ENCODE results near the gene M1AP. TPM values are rescaled to one million over a fixed set of nuclear protein-coding genes. Genes with fewer than 3 reads are reported as not detected.

M1AP gene
- total RNA-seq, 1 experiment from 2014 or later: 7.6 TPM

DNA sequence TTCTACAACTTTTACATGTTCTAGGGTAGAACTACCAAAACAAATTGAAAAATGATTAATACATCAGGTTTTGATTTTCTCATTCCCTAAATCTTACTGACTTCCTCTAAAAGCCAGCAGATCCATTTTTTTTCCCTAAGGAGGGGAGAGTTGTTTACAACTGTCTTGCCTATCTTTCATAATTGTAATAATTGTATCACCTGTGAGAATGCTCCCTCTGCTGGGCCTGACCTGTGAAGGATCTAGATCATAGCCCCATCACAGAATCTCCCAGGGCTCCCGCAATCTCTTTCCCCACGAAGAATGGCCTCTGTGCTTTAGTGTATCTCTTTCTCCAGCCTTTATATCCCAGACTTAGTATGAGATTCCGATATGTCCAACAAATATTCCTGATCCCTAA, 103.5 kb downstream of the M1AP start:
- H3K4me3 Mint-ChIP-seq: no peak overlapping the region
- H3K79me2 ChIP-seq (ENCODE audit: insufficient read depth, low read length): 0 out of 2 replicates have a peak, but pooled peaks cover 2% of the 10 kb centered on the region
- TF ChIP-seq, protein P1, sequence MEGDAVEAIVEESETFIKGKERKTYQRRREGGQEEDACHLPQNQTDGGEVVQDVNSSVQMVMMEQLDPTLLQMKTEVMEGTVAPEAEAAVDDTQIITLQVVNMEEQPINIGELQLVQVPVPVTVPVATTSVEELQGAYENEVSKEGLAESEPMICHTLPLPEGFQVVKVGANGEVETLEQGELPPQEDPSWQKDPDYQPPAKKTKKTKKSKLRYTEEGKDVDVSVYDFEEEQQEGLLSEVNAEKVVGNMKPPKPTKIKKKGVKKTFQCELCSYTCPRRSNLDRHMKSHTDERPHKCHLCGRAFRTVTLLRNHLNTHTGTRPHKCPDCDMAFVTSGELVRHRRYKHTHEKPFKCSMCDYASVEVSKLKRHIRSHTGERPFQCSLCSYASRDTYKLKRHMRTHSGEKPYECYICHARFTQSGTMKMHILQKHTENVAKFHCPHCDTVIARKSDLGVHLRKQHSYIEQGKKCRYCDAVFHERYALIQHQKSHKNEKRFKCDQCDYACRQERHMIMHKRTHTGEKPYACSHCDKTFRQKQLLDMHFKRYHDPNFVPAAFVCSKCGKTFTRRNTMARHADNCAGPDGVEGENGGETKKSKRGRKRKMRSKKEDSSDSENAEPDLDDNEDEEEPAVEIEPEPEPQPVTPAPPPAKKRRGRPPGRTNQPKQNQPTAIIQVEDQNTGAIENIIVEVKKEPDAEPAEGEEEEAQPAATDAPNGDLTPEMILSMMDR (conservative IDR thresholded peaks at IDR 0.05): no peak; the same call in 2 of the 3 replicates
- no peak overlapping the region for H3K27ac ChIP-seq (ENCODE audit: insufficient read length, low read depth, low read length)
- H3K36me3 Mint-ChIP-seq (ENCODE audit: insufficient read depth in 1 of 3, low read depth in 3 of 3): peaks cover 0 to 3% (median 2%) of the 10 kb centered on the region in 3 experiments; a peak in 3 of 7 replicates
- H3K9me3 ChIP-seq (ENCODE audit: control insufficient read depth, low read depth, low read length): no peaks in the 10 kb centered on the region
- no peaks in the 10 kb centered on the region for H4K20me1 ChIP-seq (ENCODE audit: control insufficient read depth, insufficient read depth, insufficient read length)
- H3K4me1 ChIP-seq (ENCODE audit: insufficient read depth, low read length): no peaks in the 10 kb centered on the region
- no peak overlapping the region for H3K9ac ChIP-seq (ENCODE audit: extremely low read depth, insufficient read length, low read length)
- no peak overlapping the region for H2BK5ac ChIP-seq (ENCODE audit: insufficient read length, low read length)
- DNase-seq: no peak
- H2BK15ac ChIP-seq (ENCODE audit: low read depth, low read length): no peak overlapping the region
- no peak overlapping the region for H3K14ac ChIP-seq (ENCODE audit: insufficient read depth, low read length)
- H4K5ac ChIP-seq (ENCODE audit: insufficient read length, low read depth, low read length): no peak overlapping the region
- no CpG with 5 or more reads among the region's 3 CpGs for WGBS (ENCODE audit: extremely low coverage, insufficient read length, low lambda C conversion rate)
- H3K27ac Mint-ChIP-seq: no peak overlapping the region
- H2AK5ac ChIP-seq (ENCODE audit: insufficient read length, low read length): no peak overlapping the region
- H4K8ac ChIP-seq (replicated peaks; ENCODE audit: insufficient read length, low read depth, low read length): no peak overlapping the region
- H4K91ac ChIP-seq (ENCODE audit: insufficient read length, low read depth, low read length): no peak overlapping the region
- no peaks in the 10 kb centered on the region for H3K9me3 Mint-ChIP-seq
- no peak overlapping the region for H3K4ac ChIP-seq (ENCODE audit: low read depth, low read length)
- H3K27me3 Mint-ChIP-seq (ENCODE audit: low read depth): peaks cover 19% of the 10 kb centered on the region
- H3K4me1 Mint-ChIP-seq: peaks cover 9% of the 10 kb centered on the region in 2 experiments
- peaks cover 4% of the 10 kb centered on the region for H3K23me2 ChIP-seq (ENCODE audit: insufficient read length, low read depth, low read length, poor library complexity, severe bottlenecking)
- no peak overlapping the region for H3K4me2 ChIP-seq (ENCODE audit: insufficient read depth, insufficient read length, low read length)
- no peak overlapping the region for H3K18ac ChIP-seq (ENCODE audit: insufficient read length, low read depth, low read length)
- H3T11ph ChIP-seq (ENCODE audit: low read length): no peak overlapping the region
- no peaks in the 10 kb centered on the region for H3K27me3 ChIP-seq (ENCODE audit: insufficient read depth, low read length)
- H3K23ac ChIP-seq (ENCODE audit: insufficient read length, low read depth, low read length): no peak overlapping the region
- H3K56ac ChIP-seq (ENCODE audit: insufficient read length, low read depth, low read length): no peak overlapping the region
- H2BK12ac ChIP-seq (ENCODE audit: insufficient read length, low read depth, low read length): no peak overlapping the region
- no peak overlapping the region for H2BK120ac ChIP-seq (ENCODE audit: low read depth, low read length, poor library complexity, severe bottlenecking)
- H2BK20ac ChIP-seq (ENCODE audit: low read depth, low read length, poor library complexity, severe bottlenecking): no peak overlapping the region
- H2AFZ ChIP-seq (ENCODE audit: low read length): no peak overlapping the region
- no peaks in the 10 kb centered on the region for H3K79me1 ChIP-seq (ENCODE audit: insufficient read depth, low read depth, low read length, poor library complexity, severe bottlenecking)
